Esophagus muscularis mucosa (tissue), 4 donors: ENCODE measurements around the gene PTPRN2. TPM values are rescaled to one million over a fixed set of nuclear protein-coding genes. Genes with fewer than 3 reads are reported as not detected.
A peak's percentile ranks its signal among the peaks of the same experiment; 100 is the strongest.

ENCODE experiments used
- DNase-seq: peaks from one replicate; pipeline ENCODE4 v3.0.0-alpha.2; 2017; ENCODE audit errors: extremely low spot score
- H3K27ac ChIP-seq, 4 donors: fragments of 200-600 bp; sonication (generic); replicated peaks in 1 of 4; 1 replicate in 3 of 4; 2 replicates in 1 of 4; pipeline ENCODE4 v1.5.1; 2016 to 2019; ENCODE audit warnings: mild to moderate bottlenecking in 1 of 4
- H3K27me3 ChIP-seq, 4 donors: fragments of 200-600 bp; sonication (generic); one replicate each; pipeline versions ENCODE4 v1.5.1 to v1.6.0; 2016 to 2019
- H3K36me3 ChIP-seq, 4 donors: fragments of 200-600 bp; sonication (generic); one replicate each; pipeline ENCODE4 v1.5.1; 2016 to 2019
- H3K4me1 ChIP-seq, 4 donors: fragments of 200-600 bp; sonication (generic); one replicate each; pipeline ENCODE4 v1.5.1; 2016 to 2019
- H3K4me3 ChIP-seq, 4 donors: fragments of 200-600 bp; sonication (generic); 1 replicate in 2 of 4; 2 replicates in 2 of 4; pipeline ENCODE4 v1.5.1; 2016 to 2019; ENCODE audit warnings: mild to moderate bottlenecking in 4 of 4, moderate library complexity in 1 of 4
- H3K9me3 ChIP-seq, 4 donors: fragments of 200-600 bp; sonication (generic); 1 replicate in 3 of 4; 2 replicates in 1 of 4; pipeline ENCODE4 v1.5.1; 2016 to 2019
- CTCF ChIP-seq, 3 experiments: fragments of 200-600 bp in 2 of 3; fragments of 450-650 bp in 1 of 3; sonication (generic) in 2 of 3; IDR thresholded peaks; one replicate each; pipeline ENCODE4 v1.5.1; 2017 to 2019; ENCODE audit warnings: antibody characterized with exemption in 3 of 3, mild to moderate bottlenecking in 2 of 3, moderate library complexity in 1 of 3
- EP300 ChIP-seq: sonication (generic); formaldehyde crosslinking; IDR thresholded peaks from one replicate; pipeline ENCODE4 v1.6.1; 2017; ENCODE audit warnings: antibody characterized with exemption
- POLR2A ChIP-seq: fragments of 450-650 bp; IDR thresholded peaks from one replicate; pipeline ENCODE4 v1.6.1; 2017; ENCODE audit warnings: antibody characterized with exemption, moderate library complexity, mild to moderate bottlenecking, low read depth
- POLR2AphosphoS5 ChIP-seq, 2 donors: sonication (generic); formaldehyde crosslinking; IDR thresholded peaks; one replicate each; pipeline ENCODE4 v1.6.1; 2017; ENCODE audit warnings: antibody characterized with exemption in 2 of 2
- WGBS: methylation state at CpG from one replicate; pipeline ENCODE4 v1.1.5; 2018; 5-methylcytosine and 5-hydroxymethylcytosine counted together
- intact Hi-C: fragments of 100-400 bp; cut with DNase I; formaldehyde crosslinking; loops from one replicate; pipeline ENCODE4 v1.15.1; 2023
- total RNA-seq, 4 donors: library from RNA; depleted of rRNA; stranded (reverse); fragments of >200 nt; gene quantifications; one replicate each; pipeline versions ENCODE4 v1.1.0 to v1.2.1, GENCODE V29; 2016

PTPRN2 gene
- total RNA-seq, 4 donors from 2014 or later = 2.1 to 3.1 (median 3.1) TPM

- DNase-seq = no peak
- H3K27me3 ChIP-seq = peaks cover 0 to 31% (median 0%) of the 10 kb centered on the region in 4 donors
- WGBS = 56% methylated on average over 25 of the region's 34 CpGs
Measured at GRCh38 chr7:157662981-157663716, 924.5 kb downstream of the PTPRN2 start.

GRCh38 chr7:157662110-157662791 lies 925.4 kb downstream of the PTPRN2 start:
- intact Hi-C loops = no loop called here
- Histone ChIP-seq H3K36me3 (no peaks in the 10 kb centered on the region), H3K4me3 (no peak overlapping the region), H3K4me1 (peaks cover 0 to 8% (median 6%) of the 10 kb centered on the region in 4 donors), H3K27ac (no peak overlapping the region), H3K9me3 (no peaks in the 10 kb centered on the region), H3K27me3 (peaks cover 0 to 31% (median 0%) of the 10 kb centered on the region in 4 donors)
- WGBS = 90% methylated on average over 23 of the region's 26 CpGs
- TF ChIP-seq POLR2AphosphoS5 (IDR thresholded peaks at IDR 0.05) (no peak), CTCF (IDR thresholded peaks at IDR 0.05) (no peak), EP300 (no peak), POLR2A (no peak)
- no peak for DNase-seq

More at GRCh38 chr7:157662981-157663716, 924.5 kb downstream of the PTPRN2 start:
- Histone ChIP-seq H3K4me1 (peaks cover 0 to 8% (median 6%) of the 10 kb centered on the region in 4 donors), H3K9me3 (no peaks in the 10 kb centered on the region), H3K36me3 (no peaks in the 10 kb centered on the region), H3K4me3 (peak overlapping the region in 1 of 4 donors; percentile 12), H3K27ac (no peak overlapping the region)
- no peak for TF ChIP-seq POLR2AphosphoS5 (IDR thresholded peaks at IDR 0.05)
- intact Hi-C loops = no loop called here

GRCh38 chr7:157661611-157661975 lies 926.0 kb downstream of the PTPRN2 start:
- Histone ChIP-seq H3K9me3 (no peaks in the 10 kb centered on the region), H3K27ac (no peak overlapping the region), H3K36me3 (no peaks in the 10 kb centered on the region), H3K4me3 (no peak overlapping the region), H3K4me1 (peaks cover 0 to 8% (median 6%) of the 10 kb centered on the region in 4 donors), H3K27me3 (peaks cover 0 to 31% (median 0%) of the 10 kb centered on the region in 4 donors)
- TF ChIP-seq POLR2A = no peak
- TF ChIP-seq CTCF (IDR thresholded peaks at IDR 0.05) = no peak
- TF ChIP-seq POLR2AphosphoS5 (IDR thresholded peaks at IDR 0.05) = no peak
- no peak for TF ChIP-seq EP300
- intact Hi-C loops = no loop called here
- DNase-seq = no peak
- 94% methylated on average over 8 of the region's 11 CpGs for WGBS

- Histone ChIP-seq H3K27me3 (peaks cover 0 to 31% (median 0%) of the 10 kb centered on the region in 4 donors), H3K27ac (no peak overlapping the region), H3K4me3 (no peak overlapping the region), H3K4me1 (peaks cover 0 to 8% (median 6%) of the 10 kb centered on the region in 4 donors), H3K36me3 (no peaks in the 10 kb centered on the region), H3K9me3 (no peaks in the 10 kb centered on the region)
- TF ChIP-seq POLR2A = no peak
- WGBS = 82% methylated on average over 27 of the region's 43 CpGs
- intact Hi-C loops = no loop called here
- no peak for DNase-seq
Measured at GRCh38 chr7:157660971-157661610, 926.5 kb downstream of the PTPRN2 start.

- 84% methylated on average over 26 of the region's 26 CpGs for WGBS
- TF ChIP-seq POLR2A (no peak), POLR2AphosphoS5 (IDR thresholded peaks at IDR 0.05) (no peak)
- Histone ChIP-seq H3K4me3 (no peak overlapping the region), H3K4me1 (peaks cover 0 to 8% (median 6%) of the 10 kb centered on the region in 4 donors), H3K27ac (no peak overlapping the region), H3K27me3 (peaks cover 0 to 24% (median 0%) of the 10 kb centered on the region in 4 donors), H3K36me3 (no peaks in the 10 kb centered on the region), H3K9me3 (no peaks in the 10 kb centered on the region)
- DNase-seq = no peak
- intact Hi-C loops = no loop called here
Measured at GRCh38 chr7:157658851-157659412, 928.7 kb downstream of the PTPRN2 start.
